Body of pancreas (tissue), 4 donors: ENCODE results near the gene PITPNC1.

Experiments
- POLR2A ChIP-seq, 3 donors: fragments of 450-650 bp; IDR thresholded peaks; one replicate each; pipeline ENCODE4 v1.6.1; 2016; ENCODE audit warnings: antibody characterized with exemption in 3 of 3, mild to moderate bottlenecking in 2 of 3
- TF ChIP-seq, protein P1 (sequence below), 7 experiments: fragments of 450-650 bp in 4 of 7; fragments of 200-600 bp in 3 of 7; sonication (generic) in 3 of 7; IDR thresholded peaks; one replicate each; pipeline ENCODE4 v1.5.1; 2016 to 2019; ENCODE audit warnings: antibody characterized with exemption in 7 of 7

DNA sequence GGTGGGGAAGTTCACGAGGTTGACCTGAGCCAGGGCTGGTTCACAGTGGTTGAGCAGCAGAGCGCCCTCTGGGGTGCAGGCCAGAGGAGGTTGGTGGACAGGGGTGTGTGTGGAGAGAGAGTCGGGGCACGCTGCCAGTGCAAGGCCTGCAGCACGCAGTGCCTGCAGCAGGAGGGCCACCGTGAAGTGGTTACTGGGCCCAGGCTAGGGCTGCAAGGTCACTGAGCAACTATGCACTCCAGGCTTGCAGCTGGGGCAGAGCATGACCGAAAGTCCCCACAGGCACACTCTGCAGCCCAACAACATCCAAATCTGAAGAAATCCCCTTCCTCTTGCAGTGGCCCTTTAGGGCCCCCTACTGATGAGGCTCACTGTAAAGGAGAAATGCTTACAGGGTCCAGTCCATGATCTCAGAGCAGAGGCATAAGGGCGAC is 251.5 kb downstream of the PITPNC1 start:
- TF ChIP-seq, protein P1, sequence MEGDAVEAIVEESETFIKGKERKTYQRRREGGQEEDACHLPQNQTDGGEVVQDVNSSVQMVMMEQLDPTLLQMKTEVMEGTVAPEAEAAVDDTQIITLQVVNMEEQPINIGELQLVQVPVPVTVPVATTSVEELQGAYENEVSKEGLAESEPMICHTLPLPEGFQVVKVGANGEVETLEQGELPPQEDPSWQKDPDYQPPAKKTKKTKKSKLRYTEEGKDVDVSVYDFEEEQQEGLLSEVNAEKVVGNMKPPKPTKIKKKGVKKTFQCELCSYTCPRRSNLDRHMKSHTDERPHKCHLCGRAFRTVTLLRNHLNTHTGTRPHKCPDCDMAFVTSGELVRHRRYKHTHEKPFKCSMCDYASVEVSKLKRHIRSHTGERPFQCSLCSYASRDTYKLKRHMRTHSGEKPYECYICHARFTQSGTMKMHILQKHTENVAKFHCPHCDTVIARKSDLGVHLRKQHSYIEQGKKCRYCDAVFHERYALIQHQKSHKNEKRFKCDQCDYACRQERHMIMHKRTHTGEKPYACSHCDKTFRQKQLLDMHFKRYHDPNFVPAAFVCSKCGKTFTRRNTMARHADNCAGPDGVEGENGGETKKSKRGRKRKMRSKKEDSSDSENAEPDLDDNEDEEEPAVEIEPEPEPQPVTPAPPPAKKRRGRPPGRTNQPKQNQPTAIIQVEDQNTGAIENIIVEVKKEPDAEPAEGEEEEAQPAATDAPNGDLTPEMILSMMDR (IDR thresholded peaks at IDR 0.05) = peak in 4 of 7 experiments; percentile 19 to 37 (median 26)
- TF ChIP-seq POLR2A (IDR thresholded peaks at IDR 0.05) = no peak
